Mucosa of rectum (tissue), 2 donors: ENCODE data around the gene SERPINC1.

Source experiments
- H3K27ac ChIP-seq, 2 donors: one replicate each; pipeline ENCODE4 v1.7.0; 2013; ENCODE audit warnings: inconsistent platforms in 2 of 2, low read depth in 2 of 2, low read length in 2 of 2
- H3K27me3 ChIP-seq, 2 donors: one replicate each; pipeline ENCODE4 v1.7.0; 2013; ENCODE audit warnings: low read length in 2 of 2; ENCODE audit not compliant: control insufficient read depth in 2 of 2, insufficient read depth in 2 of 2
- H3K36me3 ChIP-seq, 2 donors: one replicate each; pipeline ENCODE4 v1.7.0; 2013; ENCODE audit warnings: low read length in 2 of 2; ENCODE audit not compliant: control insufficient read depth in 2 of 2, insufficient read depth in 2 of 2
- H3K4me1 ChIP-seq, 2 donors: one replicate each; pipeline ENCODE4 v1.7.0; 2013; ENCODE audit warnings: low read length in 2 of 2, mild to moderate bottlenecking in 1 of 2; ENCODE audit not compliant: control insufficient read depth in 2 of 2, insufficient read depth in 2 of 2
- H3K4me3 ChIP-seq, 2 donors: one replicate each; pipeline ENCODE4 v1.7.0; 2013; ENCODE audit warnings: low read length in 2 of 2
- H3K9ac ChIP-seq, 2 donors: one replicate each; pipeline ENCODE4 v1.7.0; 2013; ENCODE audit warnings: low read length in 2 of 2, low read depth in 1 of 2, mild to moderate bottlenecking in 1 of 2
- H3K9me3 ChIP-seq, 2 donors: one replicate each; pipeline ENCODE4 v1.7.0; 2013; ENCODE audit warnings: low read length in 2 of 2; ENCODE audit not compliant: control insufficient read depth in 2 of 2
- donor health status: healthy.
- donor health status: Normal muscosa, but diverticular disease.

The SERPINC1 gene

GRCh38 chr1:173925306-173926242 lies 8.4 kb upstream of the SERPINC1 start:
- no peak overlapping the region for H3K4me3 ChIP-seq
- H3K4me1 ChIP-seq = no peaks in the 10 kb centered on the region
- H3K9me3 ChIP-seq = no peaks in the 10 kb centered on the region
- no peak overlapping the region for H3K9ac ChIP-seq
- H3K36me3 ChIP-seq = no peaks in the 10 kb centered on the region
- no peaks in the 10 kb centered on the region for H3K27me3 ChIP-seq
- H3K27ac ChIP-seq = no peak overlapping the region

- Histone ChIP-seq H3K9ac (no peak overlapping the region), H3K4me1 (no peaks in the 10 kb centered on the region), H3K27me3 (no peaks in the 10 kb centered on the region), H3K4me3 (no peak overlapping the region), H3K9me3 (no peaks in the 10 kb centered on the region), H3K36me3 (no peaks in the 10 kb centered on the region), H3K27ac (no peak overlapping the region)
Observed at GRCh38 chr1:173920861-173921260, 3.7 kb upstream of the SERPINC1 start.

DNA sequence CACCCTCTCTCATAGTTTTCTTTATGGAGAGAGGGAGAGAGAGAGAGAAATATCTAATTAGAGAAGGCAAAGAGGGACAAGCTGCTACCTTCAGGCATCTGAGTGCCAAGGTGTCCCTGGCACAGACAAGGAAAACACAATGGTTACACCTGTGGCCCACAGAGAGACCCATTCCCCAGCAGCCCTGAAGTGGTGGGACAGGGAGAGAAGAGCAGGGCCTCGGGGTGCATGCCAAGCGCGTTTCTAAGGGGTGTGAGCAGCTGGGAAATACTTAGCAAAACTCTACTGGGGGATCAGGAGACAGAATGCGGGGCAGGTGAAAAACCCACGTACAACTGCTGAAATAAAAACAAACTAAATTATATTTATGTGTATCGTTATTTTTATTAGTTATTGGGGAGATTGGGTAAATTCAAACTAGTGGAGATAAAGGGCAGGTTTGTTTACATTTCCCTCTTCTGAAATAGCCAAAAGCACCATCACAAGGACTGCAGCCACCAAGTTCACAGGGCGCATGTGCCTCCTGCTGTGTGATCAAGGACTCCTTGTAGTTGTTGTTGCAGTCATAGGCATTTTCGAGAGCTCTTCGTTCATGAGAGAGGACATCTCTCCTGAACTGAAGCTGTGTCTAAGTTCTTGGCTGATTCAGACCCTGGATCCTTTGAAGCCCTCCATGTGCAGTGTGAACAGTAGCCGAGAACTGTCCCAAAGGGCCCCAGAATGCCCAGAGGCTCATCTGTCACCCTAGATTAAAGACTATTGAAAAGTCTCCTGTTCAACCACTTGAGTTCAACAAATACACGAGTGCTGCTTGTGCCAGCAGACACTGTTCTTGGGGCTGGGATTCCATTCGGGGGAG lies 737 bp upstream of the SERPINC1 start:
- no peak overlapping the region for H3K4me3 ChIP-seq
- no peaks in the 10 kb centered on the region for H3K36me3 ChIP-seq
- no peaks in the 10 kb centered on the region for H3K9me3 ChIP-seq
- H3K27me3 ChIP-seq = no peaks in the 10 kb centered on the region
- H3K27ac ChIP-seq = no peak overlapping the region
- H3K9ac ChIP-seq = no peak overlapping the region
- no peaks in the 10 kb centered on the region for H3K4me1 ChIP-seq

- Histone ChIP-seq H3K36me3 (no peaks in the 10 kb centered on the region), H3K27ac (no peak overlapping the region), H3K9ac (no peak overlapping the region), H3K4me1 (no peaks in the 10 kb centered on the region), H3K27me3 (no peaks in the 10 kb centered on the region), H3K9me3 (no peaks in the 10 kb centered on the region), H3K4me3 (no peak overlapping the region)
Observed at GRCh38 chr1:173916667-173917066, 460 bp downstream of the SERPINC1 start.

- H3K9me3 ChIP-seq = no peaks in the 10 kb centered on the region
- no peaks in the 10 kb centered on the region for H3K36me3 ChIP-seq
- no peaks in the 10 kb centered on the region for H3K4me1 ChIP-seq
- no peak overlapping the region for H3K27ac ChIP-seq
- H3K9ac ChIP-seq = no peak overlapping the region
- no peaks in the 10 kb centered on the region for H3K27me3 ChIP-seq
- no peak overlapping the region for H3K4me3 ChIP-seq
Observed at GRCh38 chr1:173915596-173915995, 1.5 kb downstream of the SERPINC1 start.

- Histone ChIP-seq H3K36me3 (no peaks in the 10 kb centered on the region), H3K4me3 (no peak overlapping the region), H3K27me3 (no peaks in the 10 kb centered on the region), H3K4me1 (no peaks in the 10 kb centered on the region), H3K9ac (no peak overlapping the region), H3K9me3 (no peaks in the 10 kb centered on the region), H3K27ac (no peak overlapping the region)
Observed at GRCh38 chr1:173914366-173914871, 2.7 kb downstream of the SERPINC1 start.

DNA sequence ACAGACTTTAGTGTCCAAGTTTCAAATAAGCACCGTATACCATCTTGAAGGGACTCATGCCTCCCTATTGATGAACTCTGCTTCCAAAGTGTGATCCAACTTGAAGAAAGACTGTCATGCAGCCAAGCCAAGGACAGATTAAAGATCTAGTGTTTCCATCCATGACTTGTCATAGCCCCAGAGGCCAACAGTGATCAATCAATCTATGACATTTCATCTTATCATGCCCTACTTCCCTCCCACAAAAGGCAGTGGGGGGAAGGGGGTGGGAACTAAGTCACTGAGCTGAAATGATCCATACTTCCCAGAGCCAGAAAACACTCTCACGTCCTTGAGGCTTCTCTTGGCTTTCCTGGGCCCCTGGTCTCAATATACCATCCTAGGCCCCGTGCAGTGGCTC lies 4.0 kb downstream of the SERPINC1 start:
- H3K4me3 ChIP-seq = no peak overlapping the region

DNA sequence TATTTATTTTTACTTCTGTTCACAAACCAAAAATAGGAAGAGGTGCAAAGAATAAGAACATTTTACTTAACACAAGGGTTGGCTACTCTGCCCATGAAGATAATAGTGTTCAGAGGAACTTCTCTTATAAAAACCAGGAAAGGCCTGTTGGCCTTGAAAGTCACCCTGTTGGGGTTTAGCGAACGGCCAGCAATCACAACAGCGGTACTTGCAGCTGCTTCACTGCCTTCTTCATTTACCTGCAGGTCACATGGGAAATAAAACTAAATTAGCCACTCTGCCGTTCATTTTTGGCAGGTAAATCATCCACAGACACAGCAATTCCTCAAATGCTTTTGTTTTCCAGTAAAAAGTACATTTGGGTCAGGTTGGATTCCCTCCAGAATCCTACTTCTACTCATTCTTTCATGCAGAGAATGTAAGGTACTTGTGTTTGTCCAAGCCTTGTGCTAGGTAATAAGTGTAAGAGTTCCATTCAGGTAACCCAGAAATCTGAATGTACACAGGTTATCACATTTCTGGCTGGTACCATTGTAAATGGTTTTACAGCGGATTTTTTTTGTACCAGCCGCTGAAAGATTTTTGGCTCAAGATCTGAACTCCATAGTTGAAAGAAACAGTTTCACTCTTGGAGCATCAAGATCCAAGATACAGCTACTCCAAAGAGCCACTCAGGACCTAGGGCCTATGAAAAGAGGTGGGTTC lies 13.1 kb downstream of the SERPINC1 start:
- no peaks in the 10 kb centered on the region for H3K9me3 ChIP-seq
- H3K9ac ChIP-seq = no peak overlapping the region
- no peaks in the 10 kb centered on the region for H3K4me1 ChIP-seq
- no peaks in the 10 kb centered on the region for H3K27me3 ChIP-seq
- H3K27ac ChIP-seq = no peak overlapping the region
- no peak overlapping the region for H3K4me3 ChIP-seq
- H3K36me3 ChIP-seq = no peaks in the 10 kb centered on the region

More for the DNA sequence above, 4.0 kb downstream of the SERPINC1 start:
- Histone ChIP-seq H3K9ac (no peak overlapping the region), H3K27me3 (no peaks in the 10 kb centered on the region), H3K27ac (no peak overlapping the region), H3K36me3 (no peaks in the 10 kb centered on the region), H3K9me3 (no peaks in the 10 kb centered on the region), H3K4me1 (no peaks in the 10 kb centered on the region)

DNA sequence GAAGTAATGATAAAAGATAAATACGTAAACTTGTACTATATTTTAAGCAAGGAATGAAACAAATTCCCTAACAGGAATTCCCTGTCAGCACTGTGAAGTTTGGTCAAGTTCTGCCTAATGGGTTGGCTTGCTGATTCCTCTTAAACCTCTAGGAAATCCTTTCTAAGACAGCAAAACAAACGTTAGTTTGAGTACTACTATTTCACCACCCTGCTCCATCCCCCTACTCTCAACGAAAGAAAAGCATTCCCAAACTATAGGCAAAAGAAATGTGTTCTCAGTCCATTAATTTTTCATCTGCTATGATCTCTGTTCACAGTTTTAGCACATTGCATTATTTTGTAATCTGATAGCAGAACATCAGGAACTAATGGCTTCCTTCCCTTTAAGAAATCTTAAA lies 16.1 kb downstream of the SERPINC1 start:
- Histone ChIP-seq H3K36me3 (no peaks in the 10 kb centered on the region), H3K27ac (no peak overlapping the region), H3K9me3 (no peaks in the 10 kb centered on the region), H3K4me1 (no peaks in the 10 kb centered on the region), H3K4me3 (no peak overlapping the region), H3K9ac (no peak overlapping the region), H3K27me3 (no peaks in the 10 kb centered on the region)
